Glomerular visceral epithelial cell (primary cell): ENCODE measurements around the gene DISP1.

Experiments
- DNase-seq: peaks from one replicate; pipeline ENCODE4 v3.0.0-alpha.2; 2016; ENCODE audit errors: extremely low spot score

The DISP1 gene

GRCh38 chr1:222814536-222815439 lies at the start of gene DISP1:
TSS of gene DISP1 (plus strand) at chr1:222815039. CDS start at chr1:222942824, 127,785 bp downstream.
- peak; percentile 84 for DNase-seq

- no peak for DNase-seq
Observed at GRCh38 chr1:222767152-222767571, 47.7 kb upstream of the DISP1 start.

- DNase-seq, result no peak
Observed at GRCh38 chr1:222768592-222768991, 46.2 kb upstream of the DISP1 start.

- no peak for DNase-seq
Observed at GRCh38 chr1:222769181-222769580, 45.7 kb upstream of the DISP1 start.

GRCh38 chr1:222769971-222770620 lies 44.7 kb upstream of the DISP1 start:
- DNase-seq, result no peak

GRCh38 chr1:222772996-222773379 lies 41.9 kb upstream of the DISP1 start:
- no peak for DNase-seq

GRCh38 chr1:222777463-222777862 lies 37.4 kb upstream of the DISP1 start:
- no peak for DNase-seq

- DNase-seq, result no peak
Observed at GRCh38 chr1:222777977-222778376, 36.9 kb upstream of the DISP1 start.

GRCh38 chr1:222781251-222781650 lies 33.6 kb upstream of the DISP1 start:
- DNase-seq, result no peak

- no peak for DNase-seq
Observed at GRCh38 chr1:222783051-222783450, 31.8 kb upstream of the DISP1 start.

- DNase-seq, result no peak
Observed at GRCh38 chr1:222784371-222784770, 30.5 kb upstream of the DISP1 start.

- DNase-seq, result no peak
Observed at GRCh38 chr1:222784916-222785315, 29.9 kb upstream of the DISP1 start.

- no peak for DNase-seq
Observed at GRCh38 chr1:222785529-222785928, 29.3 kb upstream of the DISP1 start.

GRCh38 chr1:222786121-222786520 lies 28.7 kb upstream of the DISP1 start:
- DNase-seq, result peak; percentile 46

GRCh38 chr1:222787729-222788128 lies 27.1 kb upstream of the DISP1 start:
- DNase-seq, result no peak

GRCh38 chr1:222788402-222789156 lies 26.3 kb upstream of the DISP1 start:
- DNase-seq, result no peak

- DNase-seq, result no peak
Observed at GRCh38 chr1:222790115-222790514, 24.7 kb upstream of the DISP1 start.

GRCh38 chr1:222790520-222790919 lies 24.3 kb upstream of the DISP1 start:
- no peak for DNase-seq

- no peak for DNase-seq
Observed at GRCh38 chr1:222791006-222791710, 23.7 kb upstream of the DISP1 start.

GRCh38 chr1:222792744-222793143 lies 22.1 kb upstream of the DISP1 start:
- DNase-seq, result peak; percentile 34

- DNase-seq, result no peak
Observed at GRCh38 chr1:222794656-222795474, 20.0 kb upstream of the DISP1 start.
